ENCODE results near the gene CACNA1H.
"Not testable (repeated sequence)": the region's sequence is repeated elsewhere in the genome, so short reads cannot be mapped to it uniquely, and the experiment has no call there.

Gene CACNA1H

DNA sequence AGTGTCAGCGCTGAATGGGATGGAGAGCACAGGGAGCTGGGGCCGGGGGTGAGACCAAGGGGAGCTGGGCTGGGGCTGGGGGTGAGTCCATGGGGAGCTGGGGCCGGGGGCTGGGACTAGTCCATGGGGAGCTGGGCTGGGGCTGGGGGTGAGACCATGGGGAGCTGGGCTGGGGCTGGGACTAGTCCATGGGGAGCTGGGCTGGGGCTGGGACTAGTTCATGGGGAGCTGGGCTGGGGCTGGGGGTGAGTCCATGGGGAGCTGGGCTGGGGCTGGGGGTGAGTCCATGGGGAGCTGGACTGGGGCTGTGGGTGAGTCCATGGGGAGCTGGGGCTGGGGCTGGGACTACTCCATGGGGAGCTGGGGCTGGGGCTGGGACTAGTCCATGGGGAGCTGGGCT lies 101.9 kb downstream of the CACNA1H start:
- not testable (repeated sequence) for DNase-seq (ENCODE audit: low spot score)

DNA sequence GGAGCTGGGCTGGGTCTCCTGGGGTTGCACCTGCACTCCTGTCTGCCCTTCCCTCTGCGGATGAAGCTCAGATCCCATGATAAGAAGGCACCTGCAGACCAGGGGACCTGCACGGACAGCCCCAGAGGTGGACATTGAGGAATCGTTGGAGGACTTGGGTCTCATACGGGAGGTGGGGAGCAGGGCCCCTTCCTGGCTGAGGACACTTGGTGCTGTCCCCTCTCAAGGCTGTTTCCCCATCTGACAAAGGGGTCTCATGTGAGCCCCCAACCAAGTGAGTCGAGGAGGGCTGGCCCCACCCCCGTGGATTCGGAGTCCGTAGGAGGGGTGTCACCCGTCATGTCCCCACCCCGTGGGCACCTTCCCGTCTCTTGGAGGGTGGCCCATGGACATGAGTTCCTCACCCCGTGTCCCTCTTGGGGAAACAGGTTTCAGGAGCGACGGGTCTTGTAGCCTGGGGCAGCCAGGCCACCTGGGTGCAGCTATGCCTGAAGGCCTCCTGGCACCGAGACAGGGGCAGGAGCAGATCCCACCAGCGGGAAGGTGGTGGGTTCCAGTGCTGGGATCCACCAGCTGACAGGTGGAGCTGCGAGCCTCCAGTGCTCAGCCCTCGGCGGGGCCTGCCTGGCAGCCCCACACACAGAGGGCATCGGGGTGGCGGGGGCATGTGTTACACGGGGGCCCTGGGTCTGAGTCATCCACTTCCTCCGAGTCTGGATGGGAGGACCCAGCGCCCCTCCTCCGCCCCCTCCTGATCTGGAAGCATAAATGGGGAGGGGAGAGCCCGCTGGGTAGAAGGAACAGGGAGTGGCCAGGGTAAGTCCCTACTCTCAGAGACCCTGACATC lies 102.6 kb downstream of the CACNA1H start, which contains the start of gene TPSD1:
TPSD1 (plus strand) TSS at position 794 of the 847 bp plus-strand sequence. CDS start 212 bp downstream, outside the sequence.
- not testable (repeated sequence) for DNase-seq (ENCODE audit: low spot score)

DNA sequence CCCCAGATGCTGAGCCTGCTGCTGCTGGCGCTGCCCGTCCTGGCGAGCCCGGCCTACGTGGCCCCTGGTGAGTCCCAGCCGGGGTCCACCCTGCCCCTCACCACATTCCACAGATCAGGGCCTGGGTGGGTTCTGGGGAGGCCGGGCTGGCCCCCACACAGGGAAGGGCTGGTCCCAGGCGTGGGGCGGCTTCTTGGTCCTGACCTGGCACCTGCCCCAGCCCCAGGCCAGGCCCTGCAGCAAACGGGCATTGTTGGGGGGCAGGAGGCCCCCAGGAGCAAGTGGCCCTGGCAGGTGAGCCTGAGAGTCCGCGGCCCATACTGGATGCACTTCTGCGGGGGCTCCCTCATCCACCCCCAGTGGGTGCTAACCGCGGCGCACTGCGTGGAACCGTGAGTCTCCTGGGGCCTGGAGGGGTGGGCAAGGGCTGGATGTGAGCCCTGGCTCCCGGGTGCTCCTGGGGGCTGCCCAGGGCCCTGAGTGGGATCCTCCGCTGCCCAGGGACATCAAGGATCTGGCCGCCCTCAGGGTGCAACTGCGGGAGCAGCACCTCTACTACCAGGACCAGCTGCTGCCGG lies 103.5 kb downstream of the CACNA1H start:
- not testable (repeated sequence) for DNase-seq (ENCODE audit: low spot score)

DNA sequence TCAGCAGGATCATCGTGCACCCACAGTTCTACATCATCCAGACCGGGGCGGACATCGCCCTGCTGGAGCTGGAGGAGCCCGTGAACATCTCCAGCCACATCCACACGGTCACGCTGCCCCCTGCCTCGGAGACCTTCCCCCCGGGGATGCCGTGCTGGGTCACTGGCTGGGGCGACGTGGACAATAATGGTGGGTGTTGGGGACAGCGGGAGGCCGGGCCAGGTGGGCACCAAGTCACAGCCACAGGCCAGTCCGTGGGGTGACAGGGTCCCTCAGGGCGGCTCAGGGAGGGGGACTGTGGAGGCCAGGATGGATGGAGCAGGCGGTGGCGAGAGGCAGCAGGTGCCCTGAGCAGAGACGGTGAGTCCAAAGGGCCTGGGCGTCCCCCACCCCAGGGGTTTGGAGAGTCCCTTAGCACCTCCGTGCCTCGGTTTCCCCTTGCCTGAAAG lies 104.0 kb downstream of the CACNA1H start:
- DNase-seq (ENCODE audit: low spot score), result no peak

DNA sequence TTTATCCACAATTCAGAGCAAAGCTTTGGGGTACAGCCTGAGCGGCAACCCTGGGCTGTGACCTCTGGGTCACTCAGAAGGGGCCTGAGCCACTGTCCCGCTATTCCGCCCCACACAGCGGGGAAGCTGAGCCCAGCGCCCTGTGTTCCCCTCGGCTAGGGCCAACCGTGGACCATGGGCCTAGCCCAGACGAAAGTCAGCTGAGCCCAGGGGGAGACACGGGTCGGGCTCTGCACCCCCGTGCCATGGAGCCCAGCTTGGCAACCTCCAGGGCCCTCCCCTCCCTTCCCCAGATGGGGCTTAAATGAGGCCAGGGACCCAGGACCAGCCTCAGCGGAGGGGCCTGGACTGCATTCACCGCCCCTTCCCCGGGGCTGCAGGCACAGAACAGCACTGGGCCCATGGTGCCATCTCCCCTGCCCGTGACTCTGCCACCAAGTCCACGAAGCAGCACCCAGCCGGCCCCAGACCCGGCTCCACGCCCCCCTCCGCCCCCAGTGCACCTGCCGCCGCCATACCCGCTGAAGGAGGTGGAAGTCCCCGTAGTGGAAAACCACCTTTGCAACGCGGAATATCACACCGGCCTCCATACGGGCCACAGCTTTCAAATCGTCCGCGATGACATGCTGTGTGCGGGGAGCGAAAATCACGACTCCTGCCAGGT lies 104.8 kb downstream of the CACNA1H start:
- no peak for DNase-seq (ENCODE audit: low spot score)

DNA sequence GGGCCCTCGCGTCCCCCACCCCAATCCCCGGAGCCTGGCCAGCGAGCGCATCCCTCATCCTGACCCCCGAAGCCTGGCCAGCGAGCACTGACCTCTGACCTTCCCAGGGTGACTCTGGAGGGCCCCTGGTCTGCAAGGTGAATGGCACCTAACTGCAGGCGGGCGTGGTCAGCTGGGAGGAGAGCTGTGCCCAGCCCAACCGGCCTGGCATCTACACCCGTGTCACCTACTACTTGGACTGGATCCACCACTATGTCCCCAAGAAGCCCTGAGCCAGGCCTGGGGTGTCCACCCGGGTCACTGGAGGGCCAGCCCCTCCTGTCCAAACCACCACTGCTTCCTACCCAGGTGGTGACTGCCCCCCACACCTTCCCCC lies 105.3 kb downstream of the CACNA1H start:
- no peak for DNase-seq (ENCODE audit: low spot score)

DNA sequence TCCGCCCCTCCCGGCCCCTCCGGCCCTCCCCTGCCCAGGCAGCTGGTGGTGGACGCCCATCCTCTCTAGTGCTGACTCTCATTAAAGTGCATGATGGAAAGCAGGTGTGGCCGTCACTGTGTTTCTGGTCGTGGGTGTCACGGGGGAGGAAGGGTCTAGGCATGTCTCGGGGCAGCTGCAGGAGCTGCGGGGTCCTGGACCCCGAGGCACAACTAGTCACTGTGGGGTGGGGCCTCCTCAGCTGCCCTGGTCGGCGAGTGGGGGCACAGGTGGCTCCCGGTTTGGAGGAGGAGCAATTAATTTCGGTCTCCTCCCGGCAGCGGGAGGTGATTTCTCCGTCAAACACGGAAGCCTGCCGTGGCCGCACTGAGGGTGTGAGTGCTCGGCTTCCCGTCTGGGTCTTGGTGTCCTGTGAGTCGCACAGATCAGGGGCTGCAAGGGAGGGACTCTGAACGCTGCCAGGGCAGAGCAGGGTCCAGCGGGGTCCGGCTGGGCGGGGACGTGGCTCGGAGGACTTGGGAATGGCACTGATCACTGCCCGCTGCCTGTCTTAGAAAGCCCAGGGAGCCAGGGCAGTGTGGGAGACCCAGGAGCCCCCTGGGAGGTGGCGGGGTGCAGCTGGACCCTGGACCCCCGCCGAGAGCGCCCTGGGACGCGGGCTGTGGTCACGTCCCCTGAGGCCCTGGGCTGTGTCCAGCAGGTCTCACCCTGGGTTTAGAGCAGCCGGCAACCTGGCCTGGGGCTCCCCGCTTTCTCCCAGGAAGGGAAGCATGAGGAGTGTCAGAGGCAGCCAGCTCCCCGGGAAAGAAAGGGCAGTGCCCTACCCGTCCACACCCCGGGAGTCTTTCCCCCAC lies 106.2 kb downstream of the CACNA1H start:
- no peak for DNase-seq (ENCODE audit: low spot score)

DNA sequence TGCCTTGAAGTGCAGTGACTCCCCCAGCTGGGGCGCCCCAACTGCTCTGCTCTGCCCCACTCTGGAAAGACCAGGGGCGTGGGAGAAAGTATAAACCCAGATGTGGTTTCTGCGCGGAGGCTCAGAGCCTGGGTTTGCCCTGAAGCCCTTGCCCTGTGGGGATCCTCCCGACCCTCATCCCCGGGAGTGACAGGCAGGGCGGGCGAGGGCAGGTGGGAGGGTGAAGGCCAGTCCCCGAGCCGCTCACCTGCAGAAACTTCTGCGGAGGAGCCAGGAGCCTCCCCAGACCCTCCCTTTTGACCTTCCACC lies 106.8 kb downstream of the CACNA1H start:
- no peak for DNase-seq (ENCODE audit: low spot score)

DNA sequence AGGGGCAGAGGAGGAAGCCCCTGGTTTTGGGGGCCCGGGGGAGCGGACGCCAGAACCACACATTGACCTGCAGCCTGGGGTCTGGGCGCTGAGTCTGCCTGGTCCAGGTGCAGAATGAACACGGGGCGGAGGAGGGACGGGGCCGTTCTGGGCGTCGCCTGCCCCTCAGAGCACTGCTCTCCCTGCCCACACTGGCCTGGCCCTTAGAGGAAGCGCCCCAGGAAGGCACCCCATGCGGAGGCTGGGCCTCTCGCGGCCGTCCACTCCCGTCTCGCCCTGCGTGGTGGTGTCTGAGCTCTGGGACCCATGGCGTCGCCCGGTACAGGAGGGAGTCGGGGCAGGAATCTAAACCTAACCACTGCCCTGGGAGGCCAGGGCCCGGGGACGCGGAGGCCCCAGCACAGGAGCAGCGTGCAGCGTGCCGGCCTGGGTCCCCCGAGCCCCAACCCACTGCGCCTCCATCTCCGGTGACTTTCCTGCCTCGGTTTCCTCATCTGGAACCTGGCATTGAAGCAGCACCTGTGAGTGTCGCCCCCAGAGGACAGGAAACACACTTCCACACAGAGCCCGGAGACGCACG lies 107.3 kb downstream of the CACNA1H start:
- no peak for DNase-seq (ENCODE audit: low spot score)

DNA sequence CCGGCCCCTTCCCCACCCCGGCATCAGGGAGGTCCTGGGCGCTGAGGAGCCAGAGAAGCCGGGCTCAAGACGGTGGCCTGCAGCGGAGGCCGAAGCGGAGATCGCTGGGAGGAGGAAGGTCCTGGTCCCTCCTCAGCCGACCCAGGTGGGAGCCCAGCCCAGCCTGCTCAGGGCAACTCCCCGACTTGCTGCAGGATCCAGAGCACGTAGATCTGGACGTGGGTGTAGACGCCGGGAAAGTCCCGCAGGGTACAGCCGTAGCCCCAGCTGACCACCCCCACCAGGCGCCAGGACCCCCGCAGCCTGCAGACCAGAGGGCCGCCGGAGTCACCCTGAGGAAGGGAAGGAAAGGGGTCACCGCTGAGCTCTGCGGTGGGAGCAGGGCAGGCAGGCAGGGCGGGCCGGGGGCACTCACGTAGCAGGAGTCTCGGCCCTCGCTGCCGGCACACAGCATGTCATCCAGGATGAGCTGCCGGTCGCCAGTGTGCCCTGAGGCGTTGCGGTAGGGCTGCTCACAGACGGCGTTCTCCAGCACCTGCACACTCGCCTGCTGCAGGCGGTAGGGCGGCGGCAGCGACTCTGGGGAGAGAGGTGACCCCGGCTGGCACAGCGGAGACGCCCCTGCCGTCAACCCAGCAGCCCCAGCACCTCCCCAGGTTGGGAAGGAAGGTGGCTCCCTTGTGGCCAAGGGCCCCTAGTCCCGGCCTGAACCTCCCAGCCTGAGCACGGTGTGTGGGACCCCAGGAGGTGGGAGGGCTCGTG lies 108.4 kb downstream of the CACNA1H start:
- DNase-seq (ENCODE audit: low spot score), result no peak

DNA sequence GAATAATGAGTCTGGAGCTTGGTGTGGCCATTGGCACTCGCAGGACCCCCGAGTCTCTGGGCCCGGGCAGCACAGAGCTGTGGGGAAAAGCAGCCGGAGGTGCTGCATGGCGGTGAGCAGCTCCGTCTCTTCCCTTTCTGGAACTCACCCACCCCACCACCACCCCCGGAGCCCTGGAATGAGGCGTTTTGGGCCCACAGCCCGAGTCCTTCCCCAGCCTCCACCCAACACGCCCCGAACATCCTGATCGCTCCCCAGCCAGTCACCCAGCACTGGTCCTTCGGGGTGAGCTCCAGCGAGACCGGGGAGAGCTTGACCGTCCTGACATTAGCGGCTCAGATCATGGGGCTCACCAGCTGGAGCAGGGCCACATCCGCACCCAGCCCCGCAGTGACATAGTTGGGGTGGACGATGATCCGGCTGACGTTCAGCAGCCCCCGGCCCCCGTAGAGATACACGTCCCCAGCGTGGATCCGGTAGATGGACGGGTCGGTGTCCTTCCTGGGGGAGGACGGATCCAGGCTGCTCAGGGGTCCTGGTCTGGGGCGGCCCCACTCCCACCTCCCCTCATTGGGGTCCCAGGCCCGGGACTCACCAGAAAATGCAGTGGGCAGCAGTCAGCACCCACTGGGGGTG lies 109.4 kb downstream of the CACNA1H start:
- no peak for DNase-seq (ENCODE audit: low spot score)

DNA sequence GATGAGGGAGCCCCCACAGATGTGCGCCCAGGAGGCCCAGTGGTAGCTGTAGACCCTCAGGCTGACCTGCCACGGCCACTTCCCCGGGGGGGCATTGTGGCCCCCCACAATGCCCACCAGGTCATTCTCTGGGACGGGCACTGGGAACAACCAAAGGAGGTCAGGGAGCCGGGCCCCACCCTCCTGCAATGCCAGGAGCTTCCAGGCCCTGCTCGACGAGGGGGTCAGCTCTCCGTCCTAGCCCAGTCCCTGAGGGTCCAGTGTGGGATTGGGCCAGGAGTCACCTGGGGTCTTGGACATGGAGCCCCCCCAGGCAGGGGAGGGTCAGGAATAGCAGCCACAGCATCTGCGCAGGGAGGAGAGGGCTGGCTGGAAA lies 109.9 kb downstream of the CACNA1H start:
- DNase-seq (ENCODE audit: low spot score), result no peak

DNA sequence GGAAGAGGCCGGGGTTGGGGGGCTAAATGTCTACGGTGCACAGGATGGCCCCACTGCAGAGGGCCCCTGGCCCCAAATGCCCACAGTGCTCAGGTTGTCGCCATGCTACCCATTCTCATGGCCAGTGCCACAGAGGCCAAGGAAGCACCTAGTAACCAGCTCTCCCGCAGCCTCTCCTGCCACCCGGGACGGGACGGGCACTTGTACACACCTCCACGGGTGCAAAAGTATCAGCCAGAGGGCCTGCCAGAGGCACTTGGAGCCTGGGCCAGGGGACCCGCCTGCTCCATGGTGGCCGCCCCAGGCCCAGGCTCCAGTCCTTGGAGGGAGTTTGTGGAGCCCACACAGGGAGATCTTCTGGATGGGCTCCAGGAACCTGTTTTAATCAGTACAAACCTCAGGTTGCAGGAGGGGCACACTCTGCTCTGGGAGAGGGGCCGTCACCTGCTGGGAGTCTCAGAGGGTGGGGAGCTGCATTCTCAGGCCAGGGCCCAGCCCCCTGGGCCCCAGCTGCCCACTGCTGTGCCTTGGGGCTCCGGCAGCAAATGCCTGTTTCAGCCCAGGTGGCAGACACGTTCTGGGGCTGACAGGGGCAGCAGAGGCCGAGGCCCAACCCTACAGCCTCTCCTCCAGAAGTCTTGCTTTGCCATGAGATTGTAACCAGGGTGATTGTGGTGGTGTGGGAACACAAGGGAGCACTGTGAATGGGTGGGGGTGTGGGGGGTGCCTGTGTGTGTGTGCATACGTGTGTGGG lies 110.9 kb downstream of the CACNA1H start:
- DNase-seq (ENCODE audit: low spot score), result no peak

DNA sequence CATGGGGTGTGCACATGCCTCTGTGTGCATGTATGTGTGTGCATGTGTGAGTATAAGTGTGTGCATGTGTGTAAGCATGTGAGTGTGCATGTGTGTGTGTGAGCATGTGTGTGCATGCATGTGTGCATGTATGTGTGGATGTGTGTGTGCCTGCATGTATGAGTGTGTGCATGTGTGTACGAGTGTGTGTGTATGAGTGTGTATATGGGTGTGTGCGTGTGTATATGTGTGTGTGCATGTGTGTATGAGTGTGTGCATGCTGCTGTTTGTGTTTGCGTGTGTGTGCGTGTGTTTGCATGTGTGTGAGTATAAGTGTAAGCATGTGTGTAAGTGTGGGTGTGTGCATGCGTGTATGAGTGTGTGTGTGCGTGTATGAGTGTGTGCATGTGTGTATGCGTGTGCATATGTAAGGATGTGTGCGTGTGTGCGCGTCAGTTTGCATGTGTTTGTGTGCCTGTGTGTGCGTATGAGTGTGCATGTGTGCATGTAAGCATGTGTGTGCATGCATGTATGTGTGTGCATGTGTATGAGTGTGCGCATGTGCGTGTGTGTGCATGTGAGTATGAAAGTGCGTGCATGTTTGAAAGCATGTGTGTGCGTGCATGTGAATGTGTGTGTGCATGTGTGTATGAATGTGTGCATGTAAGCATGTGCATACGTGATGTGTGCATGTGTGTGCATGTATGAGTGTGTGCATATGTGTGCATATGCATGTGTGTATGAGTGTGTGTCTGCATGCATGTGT lies 111.6 kb downstream of the CACNA1H start:
- no peak for DNase-seq (ENCODE audit: low spot score)

DNA sequence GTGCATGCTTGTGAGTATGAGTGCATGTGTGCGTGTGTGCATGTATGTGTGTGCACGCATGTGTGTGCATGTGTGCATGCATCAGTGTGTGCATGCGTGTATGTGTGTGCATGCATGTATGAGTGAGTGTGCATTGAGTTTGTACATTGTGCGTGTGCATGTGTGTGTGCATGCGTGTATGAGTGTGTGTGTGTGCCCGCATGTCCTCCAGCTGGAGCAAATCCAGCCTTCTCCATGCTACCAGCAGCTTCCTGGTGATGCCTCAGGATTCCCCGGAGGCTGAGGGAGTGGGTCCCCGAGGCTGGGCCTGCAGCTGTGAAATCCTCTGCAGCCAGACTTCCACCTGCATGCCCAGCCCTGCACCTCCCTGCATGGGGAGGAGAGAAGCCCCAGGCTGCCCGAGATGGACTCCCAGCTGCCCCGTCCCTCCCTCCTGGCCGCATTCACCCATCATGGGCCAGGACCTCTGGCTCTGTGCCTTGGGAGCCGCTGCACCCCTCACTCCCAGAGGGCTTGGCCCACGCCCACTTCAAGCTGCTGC lies 112.3 kb downstream of the CACNA1H start:
- DNase-seq (ENCODE audit: low spot score), result no peak

DNA sequence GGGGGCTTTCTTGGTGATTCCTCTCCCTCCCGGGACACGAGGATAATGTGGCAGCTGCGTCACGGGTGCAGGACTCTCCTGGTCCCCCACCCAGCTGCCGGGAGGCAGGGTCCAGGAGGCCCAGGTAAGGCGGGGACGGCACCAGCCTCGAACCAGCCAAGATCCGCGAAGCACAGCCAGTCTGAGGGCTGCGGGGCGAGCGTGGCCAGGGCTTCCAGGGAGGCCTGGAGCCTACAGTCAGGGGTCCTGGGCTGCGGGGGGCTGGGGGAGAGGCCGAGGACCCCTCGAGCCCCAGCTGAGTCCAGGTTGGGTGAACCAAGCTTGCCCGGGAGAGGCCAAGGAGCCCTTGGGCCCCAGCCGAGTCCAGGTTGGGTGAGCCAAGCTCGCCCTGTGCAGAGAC lies 112.9 kb downstream of the CACNA1H start:
- DNase-seq (ENCODE audit: low spot score), result no peak

DNA sequence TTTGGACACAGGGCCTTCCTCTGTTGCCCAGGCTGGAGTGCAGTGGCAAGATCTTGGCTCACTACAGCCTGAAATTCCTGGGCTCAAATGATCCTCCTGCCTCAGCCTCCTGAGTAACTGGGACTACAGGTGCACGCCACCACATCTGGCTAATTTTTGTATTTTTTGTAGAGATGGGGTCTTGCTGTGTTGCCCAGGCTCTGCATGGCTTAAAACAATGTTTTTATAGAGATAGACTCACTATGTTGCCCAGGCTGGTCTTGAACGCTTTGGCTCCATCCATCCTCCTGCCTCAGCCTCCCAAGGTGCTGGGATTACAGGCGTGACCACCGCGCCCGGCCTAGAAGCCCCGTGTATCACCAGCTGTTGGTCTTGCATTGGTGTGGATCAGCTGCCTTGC lies 116.5 kb downstream of the CACNA1H start:
- DNase-seq (ENCODE audit: low spot score), result not testable (repeated sequence)

DNA sequence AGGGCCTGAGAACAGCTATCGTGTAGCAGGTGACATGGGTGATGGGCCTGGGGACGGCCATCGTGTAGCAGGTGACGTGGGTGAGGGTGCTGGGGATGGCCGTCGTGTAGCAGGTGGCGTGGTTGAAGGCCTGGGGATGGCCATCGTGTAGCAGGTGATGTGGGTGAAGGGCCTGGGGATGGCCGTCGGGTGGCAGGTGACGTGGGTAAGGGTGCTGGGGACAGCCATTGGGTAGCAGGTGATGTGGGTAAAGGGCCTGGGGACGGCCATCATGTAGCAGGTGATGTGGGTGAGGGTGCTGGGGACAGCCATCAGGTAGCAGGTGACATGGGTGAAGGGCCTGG lies 118.4 kb downstream of the CACNA1H start:
- no peak for DNase-seq (ENCODE audit: low spot score)

Data from activated CD4-positive, alpha-beta T cell treated with anti-CD3 and anti-CD28 coated beads, Interleukin-2, Interleukin-4, amounts not matched to agents 100 ng/mL and 50 ng/mL, durations not matched to agents 16 hours and 8 hours (primary cell).